Astrocyte of the cerebellum (primary cell): ENCODE results near the gene KLRC3.
A peak's percentile ranks its signal among the peaks of the same experiment; 100 is the strongest.
"Not testable (repeated sequence)": the region's sequence is repeated elsewhere in the genome, so short reads cannot be mapped to it uniquely, and the experiment has no call there.

ENCODE experiments used
- DNase-seq: peaks from one replicate; pipeline ENCODE4 v3.0.0-alpha.2; 2011; ENCODE audit warnings: low read depth
- H3K4me3 ChIP-seq: 2 replicates; pipeline ENCODE4 v1.5.1; 2011; ENCODE audit warnings: mild to moderate bottlenecking, low read depth, low read length, moderate library complexity
- in situ Hi-C: cut with HindIII; loops from 2 replicates; pipeline ENCODE4 v1.10.0; 2017; ENCODE audit warnings: low sequenced_read_pairs
- TF ChIP-seq, protein P1 (sequence below): IDR thresholded peaks from 2 replicates; pipeline ENCODE4 v1.5.1; 2012; ENCODE audit warnings: low read length, low read depth, moderate library complexity, mild to moderate bottlenecking; ENCODE audit errors: missing control alignments

KLRC3 gene

GRCh38 chr12:10374624-10375018 lies 45.8 kb downstream of the KLRC3 start:
- in situ Hi-C loops, result no loop called here
- DNase-seq, result no peak
- TF ChIP-seq, protein P1, sequence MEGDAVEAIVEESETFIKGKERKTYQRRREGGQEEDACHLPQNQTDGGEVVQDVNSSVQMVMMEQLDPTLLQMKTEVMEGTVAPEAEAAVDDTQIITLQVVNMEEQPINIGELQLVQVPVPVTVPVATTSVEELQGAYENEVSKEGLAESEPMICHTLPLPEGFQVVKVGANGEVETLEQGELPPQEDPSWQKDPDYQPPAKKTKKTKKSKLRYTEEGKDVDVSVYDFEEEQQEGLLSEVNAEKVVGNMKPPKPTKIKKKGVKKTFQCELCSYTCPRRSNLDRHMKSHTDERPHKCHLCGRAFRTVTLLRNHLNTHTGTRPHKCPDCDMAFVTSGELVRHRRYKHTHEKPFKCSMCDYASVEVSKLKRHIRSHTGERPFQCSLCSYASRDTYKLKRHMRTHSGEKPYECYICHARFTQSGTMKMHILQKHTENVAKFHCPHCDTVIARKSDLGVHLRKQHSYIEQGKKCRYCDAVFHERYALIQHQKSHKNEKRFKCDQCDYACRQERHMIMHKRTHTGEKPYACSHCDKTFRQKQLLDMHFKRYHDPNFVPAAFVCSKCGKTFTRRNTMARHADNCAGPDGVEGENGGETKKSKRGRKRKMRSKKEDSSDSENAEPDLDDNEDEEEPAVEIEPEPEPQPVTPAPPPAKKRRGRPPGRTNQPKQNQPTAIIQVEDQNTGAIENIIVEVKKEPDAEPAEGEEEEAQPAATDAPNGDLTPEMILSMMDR, result no peak
- no peak overlapping the region for H3K4me3 ChIP-seq

- in situ Hi-C loops, result no loop called here
- H3K4me3 ChIP-seq, result no peak overlapping the region
- TF ChIP-seq, protein P1, result no peak
- no peak for DNase-seq
Observed at GRCh38 chr12:10372559-10372958, 47.8 kb downstream of the KLRC3 start.

DNA sequence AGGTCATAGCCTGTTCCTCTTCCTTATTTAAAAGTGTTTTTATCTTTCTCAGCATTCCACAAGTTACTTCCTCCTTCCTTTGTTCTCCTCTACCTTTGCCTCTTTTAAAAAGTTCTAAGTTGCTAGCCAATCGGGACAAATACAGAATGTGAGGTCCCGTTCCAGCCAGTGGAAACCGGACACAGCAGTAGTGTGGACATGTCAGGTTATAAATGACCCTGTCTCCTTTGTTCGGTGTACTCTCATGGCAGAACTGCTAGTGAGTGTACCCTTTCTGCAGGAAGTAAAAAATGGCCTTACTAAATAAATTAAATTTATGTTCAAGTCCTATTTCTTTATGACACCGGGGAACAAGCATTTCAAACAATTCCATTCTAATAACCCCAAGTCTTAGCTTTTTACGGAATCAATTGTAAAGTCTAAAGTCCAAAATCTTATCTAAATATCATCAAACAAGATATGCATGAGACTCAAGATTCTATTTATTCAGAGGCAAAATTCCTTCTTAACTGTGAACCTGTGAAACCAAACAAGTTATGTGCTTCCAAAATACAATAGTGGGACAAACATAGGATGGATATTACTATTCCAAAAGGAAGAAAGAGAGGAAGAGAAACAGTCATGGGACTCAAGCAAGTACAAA lies 48.4 kb downstream of the KLRC3 start:
- H3K4me3 ChIP-seq, DNase-seq, in situ Hi-C loops: not testable (repeated sequence)

DNA sequence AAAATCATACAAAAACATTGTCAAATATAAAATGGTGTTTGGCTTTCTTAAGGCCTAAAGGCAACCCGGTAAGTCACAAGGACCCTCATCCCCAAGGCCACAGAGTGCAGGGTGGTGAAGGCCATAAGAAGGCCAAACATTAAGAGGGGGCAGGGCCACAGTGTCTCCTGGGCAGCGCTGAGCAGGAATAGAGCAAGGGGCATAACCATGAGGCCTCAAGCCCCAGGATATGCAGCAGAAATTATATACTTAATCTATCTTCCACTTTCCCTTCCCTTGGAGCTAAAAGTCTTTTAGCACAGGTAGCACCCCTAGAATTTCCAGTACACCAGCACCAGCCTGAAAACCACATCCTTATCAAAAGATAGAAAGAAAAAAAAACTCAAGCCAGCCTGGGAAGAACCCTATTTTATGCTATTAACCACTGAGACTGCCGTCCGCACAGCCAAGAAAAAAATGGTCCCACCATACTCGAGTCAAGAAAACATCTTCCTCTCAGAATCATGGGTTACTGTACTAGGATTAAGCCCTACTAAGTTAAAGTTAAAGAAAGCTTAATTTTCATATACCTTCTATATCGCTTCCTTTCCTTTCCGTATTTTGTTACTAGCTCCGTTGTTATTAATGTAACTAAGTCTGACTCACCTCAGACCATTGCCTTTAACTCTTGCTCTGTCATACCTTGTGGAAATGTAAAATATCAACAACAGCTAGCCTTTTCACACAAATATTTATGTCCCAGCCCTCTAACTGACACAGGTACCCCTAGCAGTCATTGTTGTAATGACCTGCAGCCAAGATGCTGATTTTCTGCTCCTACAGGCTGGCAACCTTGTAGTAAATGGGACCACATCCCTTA lies 50.6 kb downstream of the KLRC3 start:
- DNase-seq, result no peak
- H3K4me3 ChIP-seq, result no peak overlapping the region
- in situ Hi-C loops, result no loop called here
- TF ChIP-seq, protein P1, result no peak

- TF ChIP-seq, protein P1, result no peak
- no peak overlapping the region for H3K4me3 ChIP-seq
- in situ Hi-C loops, result no loop called here
- DNase-seq, result no peak
Observed at GRCh38 chr12:10368206-10369171, 51.9 kb downstream of the KLRC3 start.

DNA sequence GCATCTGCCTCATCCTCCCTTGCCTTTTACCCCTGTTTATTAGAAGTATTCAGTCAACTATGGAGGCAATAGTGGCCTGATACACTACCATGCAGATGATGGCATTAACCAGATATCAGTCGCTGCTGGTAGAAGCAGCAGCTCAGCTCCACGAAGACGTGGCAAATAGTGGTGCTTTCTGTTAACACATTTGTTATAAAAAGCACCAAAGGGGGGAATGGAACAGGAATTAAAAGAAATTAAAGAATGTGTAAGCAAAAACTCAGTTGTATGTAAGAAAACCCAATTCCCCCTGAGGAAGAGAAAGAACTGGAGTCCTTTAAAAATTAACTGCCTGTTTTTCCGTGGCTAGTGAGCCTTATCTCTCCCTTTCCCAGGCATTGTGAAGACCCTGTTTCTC lies 52.7 kb downstream of the KLRC3 start:
- DNase-seq, in situ Hi-C loops, H3K4me3 ChIP-seq: not testable (repeated sequence)

GRCh38 chr12:10366875-10367274 lies 53.5 kb downstream of the KLRC3 start:
- DNase-seq, result no peak
- TF ChIP-seq, protein P1, result peak; percentile 33
- in situ Hi-C loops, result no loop called here
- H3K4me3 ChIP-seq, result no peak overlapping the region
